IMR-90 (cell line): ENCODE data around the gene ZNF581. TPM values are rescaled to one million over a fixed set of nuclear protein-coding genes. Genes with fewer than 3 reads are reported as not detected.

ENCODE experiments used
- ATAC-seq: fragments of 200-7000 bp; cut with Tn5 transposase; 2 replicates; pipeline ENCODE4 v1.9.1; 2020; ENCODE audit warnings: low read depth, mild to moderate bottlenecking, moderate library complexity
- BruUV-seq: library from RNA; stranded (reverse); fragments of 400-500 nt; replicated peaks from 2 replicates; lab custom pipeline; 2021; lab: Mats Ljungman, UMichigan
- CTCF ChIA-PET: fragments of 300-600 bp; formaldehyde crosslinking; extraction: SDS; loops from one replicate; lab custom pipeline; 2021; ENCODE audit warnings: antibody characterized with exemption; lab: Yijun Ruan, JAX
- POLR2A ChIA-PET: fragments of 300-600 bp; sonication (Branson Sonifier 250); formaldehyde crosslinking; loops from one replicate; lab custom pipeline; 2022; ENCODE audit warnings: antibody characterized with exemption; ENCODE audit not compliant: unreplicated experiment; lab: Charles Lee
- DNase-seq: peaks from one replicate; pipeline ENCODE4 v3.0.0; 2013
- H2AFZ ChIP-seq: replicated peaks from 2 replicates; pipeline ENCODE3; 2013; ENCODE audit warnings: low read length, mild to moderate bottlenecking; ENCODE audit not compliant: poor library complexity
- H2AK5ac ChIP-seq: 2 replicates; pipeline ENCODE4 v1.6.1; 2013; ENCODE audit warnings: low read depth, low read length, inconsistent platforms
- H2AK9ac ChIP-seq: replicated peaks from 2 replicates; pipeline ENCODE3; 2013; ENCODE audit warnings: mild to moderate bottlenecking, low read depth, low read length, moderate library complexity; ENCODE audit not compliant: poor library complexity
- H2BK120ac ChIP-seq: 2 replicates; pipeline ENCODE4 v1.6.1; 2013; ENCODE audit warnings: low read depth, low read length, inconsistent platforms
- H2BK15ac ChIP-seq: 3 replicates; pipeline ENCODE4 v1.6.1; 2013; ENCODE audit warnings: low read depth, low read length, inconsistent platforms
- H2BK20ac ChIP-seq: 2 replicates; pipeline ENCODE4 v1.6.1; 2013; ENCODE audit warnings: low read depth, mild to moderate bottlenecking, inconsistent platforms, low read length, moderate library complexity
- H2BK5ac ChIP-seq: 2 replicates; pipeline ENCODE4 v1.6.1; 2013; ENCODE audit warnings: mild to moderate bottlenecking, low read depth, low read length, inconsistent platforms; ENCODE audit not compliant: poor library complexity, severe bottlenecking
- H3K14ac ChIP-seq: replicated peaks from 2 replicates; pipeline ENCODE4 v1.6.1; 2013; ENCODE audit warnings: low read depth, low read length, inconsistent platforms
- H3K18ac ChIP-seq: 2 replicates; pipeline ENCODE4 v1.6.1; 2013; ENCODE audit warnings: low read depth, low read length, control low read depth
- H3K23ac ChIP-seq: 2 replicates; pipeline ENCODE4 v1.6.1; 2013; ENCODE audit warnings: low read depth, low read length, inconsistent platforms
- H3K27ac ChIP-seq: 2 replicates; pipeline ENCODE4 v1.5.1; 2013; ENCODE audit warnings: mild to moderate bottlenecking, control low read depth, low read length; ENCODE audit not compliant: insufficient read depth
- H3K27me3 ChIP-seq: 2 replicates; pipeline ENCODE4 v1.6.1; 2013; ENCODE audit warnings: low read length; ENCODE audit not compliant: control insufficient read depth, insufficient read depth
- H3K36me3 ChIP-seq: 2 replicates; pipeline ENCODE4 v1.6.1; 2013; ENCODE audit warnings: low read length, mixed read lengths; ENCODE audit not compliant: control insufficient read depth, insufficient read depth
- H3K4ac ChIP-seq: 2 replicates; pipeline ENCODE4 v1.6.1; 2013; ENCODE audit warnings: low read depth, low read length, inconsistent platforms
- H3K4me1 ChIP-seq: 2 replicates; pipeline ENCODE4 v1.6.1; 2013; ENCODE audit warnings: low read length, mixed read lengths; ENCODE audit not compliant: control insufficient read depth, insufficient read depth
- H3K4me2 ChIP-seq: 2 replicates; pipeline ENCODE4 v1.6.1; 2013; ENCODE audit warnings: low read depth, mild to moderate bottlenecking, control low read depth, low read length, moderate library complexity
- H3K4me3 ChIP-seq: 2 replicates; pipeline ENCODE4 v1.5.1; 2013; ENCODE audit warnings: low read depth, mild to moderate bottlenecking, control low read depth, low read length, moderate library complexity; ENCODE audit not compliant: insufficient read depth
- H3K56ac ChIP-seq: 2 replicates; pipeline ENCODE4 v1.6.1; 2013; ENCODE audit warnings: low read length, inconsistent platforms; ENCODE audit not compliant: insufficient read depth; ENCODE audit errors: extremely low read depth
- H3K79me1 ChIP-seq, 2 experiments: 2 replicates each; pipeline ENCODE4 v1.6.1; 2013; ENCODE audit warnings: low read length in 2 of 2, inconsistent platforms in 1 of 2, low read depth in 1 of 2
- H3K9ac ChIP-seq: 2 replicates; pipeline ENCODE4 v1.6.1; 2013; ENCODE audit warnings: low read depth, low read length, control low read depth
- H3K9me1 ChIP-seq: 2 replicates; pipeline ENCODE4 v1.6.1; 2013; ENCODE audit warnings: low read length, inconsistent platforms; ENCODE audit not compliant: insufficient read depth
- H3K9me3 ChIP-seq: 2 replicates; pipeline ENCODE4 v1.6.1; 2013; ENCODE audit warnings: low read length; ENCODE audit not compliant: control insufficient read depth, insufficient read depth
- H4K20me1 ChIP-seq: 2 replicates; pipeline ENCODE4 v1.6.1; 2013; ENCODE audit warnings: low read length, inconsistent platforms; ENCODE audit not compliant: insufficient read depth
- H4K5ac ChIP-seq: 2 replicates; pipeline ENCODE4 v1.6.1; 2013; ENCODE audit warnings: mild to moderate bottlenecking, low read depth, low read length, control low read depth
- H4K8ac ChIP-seq, 2 experiments: 2 replicates each; pipeline ENCODE4 v1.6.1; 2013; ENCODE audit warnings: low read depth in 2 of 2, low read length in 2 of 2, control low read depth in 1 of 2, inconsistent platforms in 1 of 2
- H4K91ac ChIP-seq: 2 replicates; pipeline ENCODE4 v1.6.1; 2013; ENCODE audit warnings: low read depth, low read length, inconsistent platforms; ENCODE audit not compliant: insufficient read depth
- BHLHE40 ChIP-seq: fragments of 150-350 bp; IDR thresholded peaks from 2 replicates; pipeline ENCODE4 v1.6.1; 2016; ENCODE audit warnings: mild to moderate bottlenecking, low read depth, low read length
- MAZ ChIP-seq: IDR thresholded peaks from 2 replicates; pipeline ENCODE4 v1.6.1; 2012; ENCODE audit warnings: low read depth, mild to moderate bottlenecking, low read length, improper control_type of control experiment, moderate library complexity, borderline replicate concordance
- POLR2A ChIP-seq: IDR thresholded peaks from 2 replicates; pipeline ENCODE4 v1.6.1; 2012; ENCODE audit warnings: mild to moderate bottlenecking, low read depth, low read length
- RFX5 ChIP-seq: IDR thresholded peaks from 2 replicates; pipeline ENCODE4 v1.8.0; 2012; ENCODE audit warnings: low read depth, mild to moderate bottlenecking, low read length, moderate library complexity
- WGBS, 2 experiments: methylation state at CpG; one replicate each; pipeline versions ENCODE4 v1.1.5 to v1.1.7; 2013; ENCODE audit warnings: missing lambda C conversion rate in 2 of 2; ENCODE audit not compliant: insufficient read length in 1 of 2; ENCODE audit errors: extremely low coverage in 2 of 2; 5-methylcytosine and 5-hydroxymethylcytosine counted together
- dilution Hi-C: fragments of 300-500 bp; cut with HindIII; formaldehyde crosslinking; loops from one replicate; pipeline ENCODE4 v1.14.3; 2018; ENCODE audit warnings: low sequenced_read_pairs; ENCODE audit not compliant: unreplicated experiment
- in situ Hi-C: fragments of 300-500 bp; cut with MboI; formaldehyde crosslinking; loops from 3 replicates; pipeline ENCODE4 v1.14.3; 2019; ENCODE audit warnings: low sequenced_read_pairs, inconsistent platforms, mixed read lengths
- intact Hi-C: fragments of 100-400 bp; cut with micrococcal nuclease; formaldehyde crosslinking; loops from 2 replicates; pipeline ENCODE4 v1.10.0; 2022
- polyA plus RNA-seq, 3 experiments: library from polyadenylated mRNA; depleted of rRNA; stranded (reverse); fragments of >200 nt; gene quantifications; 2 replicates each; pipeline ENCODE4 v1.2.3, GENCODE V29; 2012; ENCODE audit warnings: low replicate concordance in 1 of 3
- total RNA-seq: library from RNA; depleted of rRNA; stranded (reverse); fragments of >200 nt; gene quantifications from 2 replicates; pipeline ENCODE4 v1.2.3, GENCODE V29; 2012
- TF ChIP-seq, protein P1 (sequence below): conservative IDR thresholded peaks from 2 replicates; pipeline ENCODE4 v1.5.1; 2012; ENCODE audit warnings: mild to moderate bottlenecking, low read depth, low read length, improper control_type of control experiment

Gene ZNF581
- total and polyA plus RNA-seq, 2 of the 4 experiments (the other 2 are of a cell fraction): 9.7 to 21.9 TPM

GRCh38 chr19:55613396-55613795, 30.1 kb upstream of the ZNF581 start:
- Histone ChIP-seq H2BK120ac (no peak overlapping the region), H3K9me3 (peaks cover 5% of the 10 kb centered on the region; the same call in 1 of the 2 replicates), H2AFZ (no peak overlapping the region), H3K79me1 (peaks cover 37 to 59% of the 10 kb centered on the region in 2 experiments), H3K4me2 (no peak overlapping the region), H4K20me1 (peaks cover 25% of the 10 kb centered on the region), H3K18ac (no peak overlapping the region), H3K56ac (no peak overlapping the region), H2BK15ac (no peak overlapping the region), H3K4me1 (peaks cover under 1% of the 10 kb centered on the region; the same call in 1 of the 2 replicates), H3K9ac (no peak overlapping the region), H3K9me1 (peaks cover 9% of the 10 kb centered on the region), H2BK20ac (no peak overlapping the region), H2AK9ac (no peak overlapping the region), H2AK5ac (no peak overlapping the region), H3K14ac (no peak overlapping the region), H3K4ac (no peak overlapping the region), H4K5ac (no peak overlapping the region), H3K4me3 (no peak overlapping the region), H3K36me3 (peaks cover 48% of the 10 kb centered on the region), H2BK5ac (no peak overlapping the region), H3K27ac (no peak overlapping the region), H4K8ac (no peak overlapping the region), H4K91ac (no peak overlapping the region), H3K27me3 (no peaks in the 10 kb centered on the region), H3K23ac (no peak overlapping the region)
- intact Hi-C loops: no loop called here
- dilution Hi-C loops: no loop called here
- CTCF ChIA-PET: no interaction called here
- POLR2A ChIA-PET: no interaction called here
- WGBS, 2 experiments: 96% methylated on average over 10 of the region's 27 CpGs; no CpG with 5 or more reads in 1 of the 2 experiments
- in situ Hi-C loops: no loop called here
- TF ChIP-seq POLR2A: no peak
- no peak for TF ChIP-seq BHLHE40
- TF ChIP-seq RFX5: no peak
- TF ChIP-seq, protein P1, sequence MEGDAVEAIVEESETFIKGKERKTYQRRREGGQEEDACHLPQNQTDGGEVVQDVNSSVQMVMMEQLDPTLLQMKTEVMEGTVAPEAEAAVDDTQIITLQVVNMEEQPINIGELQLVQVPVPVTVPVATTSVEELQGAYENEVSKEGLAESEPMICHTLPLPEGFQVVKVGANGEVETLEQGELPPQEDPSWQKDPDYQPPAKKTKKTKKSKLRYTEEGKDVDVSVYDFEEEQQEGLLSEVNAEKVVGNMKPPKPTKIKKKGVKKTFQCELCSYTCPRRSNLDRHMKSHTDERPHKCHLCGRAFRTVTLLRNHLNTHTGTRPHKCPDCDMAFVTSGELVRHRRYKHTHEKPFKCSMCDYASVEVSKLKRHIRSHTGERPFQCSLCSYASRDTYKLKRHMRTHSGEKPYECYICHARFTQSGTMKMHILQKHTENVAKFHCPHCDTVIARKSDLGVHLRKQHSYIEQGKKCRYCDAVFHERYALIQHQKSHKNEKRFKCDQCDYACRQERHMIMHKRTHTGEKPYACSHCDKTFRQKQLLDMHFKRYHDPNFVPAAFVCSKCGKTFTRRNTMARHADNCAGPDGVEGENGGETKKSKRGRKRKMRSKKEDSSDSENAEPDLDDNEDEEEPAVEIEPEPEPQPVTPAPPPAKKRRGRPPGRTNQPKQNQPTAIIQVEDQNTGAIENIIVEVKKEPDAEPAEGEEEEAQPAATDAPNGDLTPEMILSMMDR: no peak
- TF ChIP-seq MAZ: no peak
- DNase-seq (no peak), ATAC-seq (no peak)
- BruUV-seq: no TSS peak
